Measurements from ENCODE around the gene CARMIL1.

The CARMIL1 gene

DNA sequence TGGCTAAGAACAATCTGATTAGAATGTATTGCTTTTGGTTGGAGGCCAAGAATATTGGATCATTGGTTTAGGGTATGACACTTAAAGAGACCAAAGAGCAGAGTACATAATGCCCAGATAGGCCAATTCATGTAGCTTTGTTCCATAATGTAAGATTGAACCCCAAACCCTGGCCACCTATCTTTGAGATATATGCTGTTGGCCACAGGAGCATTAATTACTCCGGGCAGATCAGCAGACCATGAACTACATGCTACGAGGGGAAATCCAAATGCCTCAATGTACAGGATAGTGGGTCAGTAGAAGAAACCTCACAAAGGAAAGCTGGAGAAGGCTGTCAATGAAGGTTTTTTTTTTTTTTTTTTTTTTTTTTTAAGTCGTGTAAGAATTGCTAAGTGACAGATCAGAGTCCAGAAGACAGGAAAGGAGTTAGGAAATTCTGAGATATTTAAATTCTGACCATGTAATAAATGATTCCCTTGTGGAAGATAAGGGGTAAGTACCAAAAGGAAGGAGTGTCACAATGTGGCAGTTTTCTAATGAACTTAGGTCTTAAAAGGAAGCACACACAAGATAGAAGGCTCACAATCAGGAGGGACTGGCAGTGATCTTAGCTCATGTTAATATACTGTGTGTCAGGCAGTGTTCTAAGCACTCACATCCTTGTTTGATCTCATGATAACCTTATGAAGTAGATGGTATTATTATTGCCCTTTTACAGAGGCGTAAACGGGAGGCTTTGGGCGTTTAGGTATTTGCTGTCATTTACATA lies 61.4 kb downstream of the CARMIL1 start:
- no peak for DNase-seq

GRCh38 chr6:25341203-25341552 lies 62.0 kb downstream of the CARMIL1 start:
- DNase-seq, result no peak

GRCh38 chr6:25341923-25342619 lies 62.9 kb downstream of the CARMIL1 start:
- DNase-seq, result no peak

GRCh38 chr6:25342802-25343201 lies 63.6 kb downstream of the CARMIL1 start:
- DNase-seq, result no peak

DNA sequence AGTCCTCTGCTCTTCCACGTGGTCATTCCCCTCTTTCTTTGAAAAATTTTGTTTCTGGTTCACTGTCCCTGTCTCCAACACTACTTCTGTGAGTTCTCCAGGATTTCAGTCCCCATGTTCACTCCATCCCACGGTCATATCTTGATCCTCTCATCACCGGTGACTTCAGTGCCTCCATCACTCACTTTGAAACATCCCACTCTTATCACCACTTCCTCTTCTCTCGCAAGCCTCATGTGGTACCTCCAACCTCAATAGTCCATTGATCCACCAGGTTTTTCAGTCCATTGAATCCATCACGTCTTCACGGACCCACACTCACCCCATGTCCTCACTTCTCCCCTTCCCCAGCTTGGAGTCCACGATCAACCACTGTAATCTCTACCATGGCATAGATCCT lies 64.8 kb downstream of the CARMIL1 start:
- no peak for DNase-seq

GRCh38 chr6:25344827-25345226 lies 65.7 kb downstream of the CARMIL1 start:
- no peak for DNase-seq

DNA sequence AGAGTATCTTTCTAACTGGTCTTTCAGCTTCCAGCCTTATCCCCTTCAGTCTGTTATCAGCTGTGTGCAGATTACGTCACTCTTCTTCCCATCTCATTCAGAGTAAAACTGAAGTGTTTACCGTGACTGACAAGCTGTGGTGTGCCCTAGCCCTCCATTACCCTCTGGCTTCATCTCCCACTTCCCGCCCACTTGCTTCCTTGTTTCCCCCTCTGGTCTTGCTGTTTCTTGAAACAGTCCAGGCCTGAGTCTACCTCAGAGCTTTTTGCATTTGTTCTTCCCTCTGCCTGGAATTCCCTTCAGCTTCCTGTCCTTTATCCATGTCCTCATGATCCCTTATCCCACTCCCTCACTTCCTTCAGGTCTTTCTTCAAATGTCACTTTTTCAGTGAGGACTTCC lies 66.9 kb downstream of the CARMIL1 start:
- no peak for DNase-seq

GRCh38 chr6:25350573-25350972 lies 71.4 kb downstream of the CARMIL1 start:
- DNase-seq, result no peak

- DNase-seq, result no peak
These were observed 72.3 kb downstream of the CARMIL1 start for GRCh38 chr6:25351485-25351884.

DNA sequence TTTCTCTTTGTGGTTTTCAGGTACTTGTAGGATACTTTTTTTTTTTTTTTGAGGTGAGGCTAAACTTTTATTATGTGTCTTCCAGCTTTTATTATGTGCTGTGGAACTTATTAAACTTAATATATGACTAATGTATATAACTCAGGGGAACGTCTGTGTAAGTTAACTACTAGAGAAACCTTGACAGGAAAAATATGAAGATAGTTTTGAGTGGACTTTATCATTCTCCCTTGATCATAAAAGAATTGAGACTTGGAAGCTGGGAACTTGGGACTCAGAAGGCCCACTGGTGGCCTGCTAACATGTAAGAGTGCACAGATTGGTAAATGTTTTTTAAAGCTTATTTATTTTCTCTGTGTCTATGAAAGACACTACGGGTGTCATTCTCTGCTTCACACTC lies 73.1 kb downstream of the CARMIL1 start:
- DNase-seq, result no peak

DNA sequence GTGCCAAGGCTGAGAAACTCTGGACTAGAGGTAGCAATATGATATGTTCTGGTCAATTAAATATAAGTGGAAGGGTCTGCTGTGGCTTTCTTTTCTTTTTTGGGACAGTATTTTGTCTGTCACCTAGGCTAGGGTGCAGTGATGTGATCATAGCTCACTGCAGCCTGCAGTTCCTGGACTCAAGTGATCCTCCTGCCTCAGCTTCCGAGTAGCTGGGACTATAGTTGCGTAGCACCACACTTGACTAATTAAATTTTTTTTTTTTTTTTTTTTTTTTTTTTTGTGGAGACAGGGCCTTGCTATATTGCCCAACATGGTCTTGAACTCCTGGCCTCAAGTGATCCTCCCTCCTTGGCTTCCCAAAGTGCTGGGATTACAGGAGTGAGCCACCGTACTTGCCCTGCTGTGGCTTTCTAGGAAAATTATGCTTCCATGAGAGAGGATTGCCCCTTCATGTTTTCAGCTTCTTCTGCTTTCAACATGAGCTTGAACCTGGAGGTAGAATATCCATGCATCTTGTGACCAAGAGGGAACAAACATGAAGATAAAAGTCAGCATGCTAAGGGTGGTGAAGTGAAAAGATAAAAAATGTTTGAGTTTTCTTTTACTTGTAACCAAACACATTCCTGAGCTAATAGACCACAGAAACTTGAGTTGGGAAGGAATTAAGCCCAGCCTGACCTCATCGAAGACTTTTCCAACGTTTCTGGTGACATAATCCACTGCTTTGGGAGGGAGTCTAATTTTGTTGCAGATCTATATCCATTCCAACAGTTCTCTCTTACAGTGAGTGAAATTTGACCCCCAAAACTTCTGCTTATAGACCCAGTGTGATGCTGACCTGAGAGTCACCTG lies 75.1 kb downstream of the CARMIL1 start:
- no peak for DNase-seq

- DNase-seq, result no peak
These were observed 80.2 kb downstream of the CARMIL1 start for GRCh38 chr6:25359191-25359861.

DNA sequence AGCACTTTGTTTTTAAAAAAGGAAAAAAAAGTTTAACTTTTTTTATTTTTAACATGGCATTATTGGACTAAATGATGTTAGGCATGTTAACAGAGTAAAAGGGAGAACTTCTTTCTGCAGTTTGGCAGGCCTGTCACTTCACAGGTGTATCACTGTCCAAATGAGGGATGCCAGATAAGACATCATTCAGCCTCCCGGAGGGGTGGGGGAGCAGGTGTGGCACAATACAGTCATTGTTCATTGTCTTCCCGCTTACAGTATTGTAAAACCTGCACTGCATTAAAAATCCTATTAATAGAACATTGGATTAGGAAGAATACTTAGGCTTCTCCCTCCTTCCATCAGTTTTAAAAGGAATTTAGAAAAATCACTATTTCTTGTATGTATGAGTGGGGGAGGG lies 80.7 kb downstream of the CARMIL1 start:
- no peak for DNase-seq

- DNase-seq, result no peak
These were observed 81.4 kb downstream of the CARMIL1 start for GRCh38 chr6:25360621-25361020.

DNA sequence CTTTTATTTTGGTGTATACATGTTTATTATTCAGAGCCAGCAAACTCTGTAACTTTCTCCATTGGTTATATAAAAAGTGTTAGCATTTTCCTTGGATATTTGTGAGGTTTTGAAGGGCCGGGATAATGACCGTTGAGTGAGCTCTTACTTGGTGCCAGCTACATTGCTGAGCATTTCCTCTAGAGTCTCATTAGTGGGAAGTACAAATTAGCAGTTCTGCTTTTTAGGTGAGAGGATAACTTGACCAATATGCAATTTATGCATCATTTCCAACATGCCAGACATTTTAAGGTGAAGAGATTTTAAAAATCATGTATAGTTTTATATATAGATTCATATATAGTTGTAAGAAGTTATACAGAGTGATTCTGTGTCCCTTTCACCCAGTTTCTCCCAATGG lies 84.3 kb downstream of the CARMIL1 start:
- no peak for DNase-seq

- DNase-seq, result no peak
These were observed 86.0 kb downstream of the CARMIL1 start for GRCh38 chr6:25365154-25365553.

DNA sequence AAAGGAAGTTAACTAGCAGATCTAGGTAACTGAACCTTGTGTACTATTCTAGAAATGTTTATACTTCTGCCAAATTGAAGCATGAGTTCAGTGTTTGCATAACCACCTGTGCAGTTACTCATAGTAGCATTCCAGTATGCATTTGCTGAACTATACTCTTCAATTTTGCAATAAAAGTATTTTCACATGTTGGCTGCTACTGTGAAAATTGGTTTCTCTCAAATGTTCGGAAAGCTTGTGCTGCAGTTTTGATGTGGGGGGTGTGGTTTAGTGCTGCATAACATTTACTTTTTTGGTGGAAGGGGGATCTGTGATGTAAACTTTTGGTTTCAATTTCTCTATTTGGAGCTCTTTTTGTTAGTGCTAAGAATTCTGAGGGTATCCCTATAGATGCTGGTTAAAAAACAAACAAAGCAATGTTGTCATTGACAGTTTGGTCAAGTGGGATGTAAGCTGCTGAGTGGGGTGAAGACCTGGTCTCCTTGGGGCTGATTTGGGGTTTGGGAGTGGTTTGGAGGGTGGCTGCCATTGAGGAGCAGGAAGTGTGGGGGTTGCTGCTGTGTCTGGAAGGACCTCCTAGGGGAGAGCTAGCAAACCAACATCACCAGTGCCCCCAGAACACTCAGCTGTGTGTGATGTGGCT lies 87.8 kb downstream of the CARMIL1 start:
- peak; percentile 55 for DNase-seq

- no peak for DNase-seq
These were observed 89.9 kb downstream of the CARMIL1 start for GRCh38 chr6:25369036-25369432.

- DNase-seq, result peak; percentile 10
These were observed 90.4 kb downstream of the CARMIL1 start for GRCh38 chr6:25369433-25370177.

DNA sequence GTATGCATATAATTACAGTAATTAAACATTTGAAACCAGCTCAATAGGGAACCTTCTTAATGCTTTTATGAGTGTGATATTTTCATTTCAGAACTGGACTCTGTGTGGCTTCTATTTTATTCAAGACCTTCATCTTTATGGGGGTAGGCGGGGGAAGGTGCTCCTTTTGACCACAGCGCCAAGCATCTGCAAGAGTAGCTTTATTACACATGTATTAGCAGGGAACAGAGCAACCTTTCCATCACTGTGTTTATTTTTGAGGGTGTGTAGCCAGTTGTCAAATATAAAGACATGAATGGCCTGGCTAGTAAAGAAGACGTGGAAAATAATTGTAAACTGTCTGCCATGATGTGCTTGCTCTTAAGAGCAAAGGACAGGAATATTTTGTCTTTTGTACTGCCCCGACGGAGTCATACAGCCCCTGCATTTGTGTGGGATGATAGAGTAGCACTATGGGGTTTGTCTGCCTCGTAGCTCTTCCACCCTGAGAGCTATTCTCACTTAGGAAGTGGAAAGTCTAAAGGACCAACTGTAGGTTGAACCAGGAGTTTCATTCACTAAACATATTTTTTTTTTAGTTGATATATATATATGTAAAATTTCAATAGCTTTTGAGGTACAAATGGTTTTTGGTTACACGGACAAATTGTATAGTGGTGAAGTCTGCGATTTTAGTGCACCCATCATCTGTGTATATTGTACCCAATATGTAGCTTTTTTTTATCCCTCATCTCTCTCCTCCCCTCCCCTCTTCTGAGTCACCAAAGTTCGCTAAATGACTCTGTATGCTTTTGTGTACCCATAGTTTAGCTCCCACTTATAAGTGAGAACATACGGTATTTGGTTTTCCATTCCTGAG lies 91.2 kb downstream of the CARMIL1 start:
- DNase-seq, result no peak

DNA sequence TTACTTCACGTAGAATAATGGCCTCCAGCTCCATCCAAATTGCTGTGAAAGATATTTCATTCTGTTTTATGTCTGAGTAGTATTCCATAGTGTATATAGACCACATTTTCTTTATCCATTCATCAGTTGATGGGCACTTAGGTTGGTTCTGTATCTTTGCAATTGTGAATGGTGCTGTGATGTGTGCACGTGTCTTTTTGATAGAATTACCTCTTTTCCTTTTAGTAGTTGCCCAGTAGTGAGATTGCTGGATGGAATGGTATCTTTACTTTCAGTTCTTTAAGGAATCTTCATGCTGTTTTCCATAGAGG lies 91.8 kb downstream of the CARMIL1 start:
- no peak for DNase-seq
